ENCODE data around the gene ZNF326.
A peak's percentile ranks its signal among the peaks of the same experiment; 100 is the strongest.
"Not testable (repeated sequence)": the region's sequence is repeated elsewhere in the genome, so short reads cannot be mapped to it uniquely, and the experiment has no call there.

Gene ZNF326

DNA sequence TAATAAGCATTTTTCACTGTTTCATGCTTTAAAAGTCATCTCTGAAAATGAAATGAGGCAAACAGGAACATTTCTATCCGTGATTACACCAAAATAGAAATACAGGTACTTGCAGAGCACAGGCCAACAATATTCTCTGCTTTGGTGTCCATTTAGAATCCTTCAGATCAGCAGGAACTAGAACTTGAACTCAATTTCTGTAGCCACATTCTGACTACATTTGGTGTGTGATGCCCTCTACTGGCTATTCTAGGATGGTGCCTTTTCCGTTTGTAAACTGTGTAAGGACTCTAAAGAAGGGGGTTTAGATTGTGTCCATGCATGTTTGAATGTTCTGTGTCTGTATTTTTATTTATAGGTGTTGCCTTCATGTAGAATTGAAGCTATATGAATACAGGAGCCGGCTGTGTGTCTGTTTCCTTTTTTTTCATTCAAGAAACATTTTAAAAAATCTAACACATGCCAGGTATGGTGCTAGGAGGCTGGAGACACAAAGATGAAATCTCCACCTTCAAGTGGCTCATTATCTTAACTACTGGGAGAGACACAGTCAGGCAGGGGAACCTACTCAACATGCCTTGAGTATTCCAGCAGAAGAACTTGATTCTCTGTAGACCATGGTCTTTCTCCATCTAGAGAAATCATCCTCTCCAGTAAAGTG, 7.6 kb upstream of the ZNF326 start:
- H3K4me3 ChIP-seq (ENCODE audit: extremely low read depth, insufficient read depth, low read length, poor library complexity, severe bottlenecking) = no peak overlapping the region
- 0% methylated on average over 2 of the region's 3 CpGs for WGBS, 2 experiments (ENCODE audit: insufficient coverage in 2 of 2)
- H3K9me3 ChIP-seq (ENCODE audit: control insufficient read depth, low read length) = no peaks in the 10 kb centered on the region
- peaks cover 21% of the 10 kb centered on the region for H3K4me1 ChIP-seq (ENCODE audit: control insufficient read depth, insufficient read depth, low read length, poor library complexity, severe bottlenecking)
- no peak overlapping the region for H3K27ac ChIP-seq (ENCODE audit: low read depth, low read length, severe bottlenecking)
- H3K36me3 ChIP-seq (ENCODE audit: control insufficient read depth, insufficient read depth, low read length) = no peaks in the 10 kb centered on the region

DNA sequence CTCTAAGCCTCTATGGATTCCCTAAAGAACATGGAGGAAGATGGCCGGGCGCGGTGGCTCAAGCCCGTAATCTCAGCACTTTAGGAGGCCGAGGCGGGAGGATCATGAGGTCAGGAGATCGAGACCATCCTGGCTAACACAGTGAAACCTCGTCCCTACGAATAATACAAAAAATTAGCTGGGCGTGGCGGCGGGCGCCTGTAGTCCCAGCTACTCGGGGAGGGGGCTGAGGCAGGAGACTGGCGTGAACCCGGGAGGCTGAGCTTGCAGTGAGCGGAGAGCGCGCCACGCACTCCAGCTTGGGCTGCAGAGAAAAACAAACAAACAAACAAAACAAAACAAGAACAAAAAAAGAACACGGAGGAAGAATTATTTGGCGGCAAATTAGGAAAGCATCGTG, 5.8 kb upstream of the ZNF326 start:
- WGBS, 2 experiments (ENCODE audit: insufficient coverage in 2 of 2) = 93% methylated on average over 12 to 23 of the region's 23 CpGs
- H3K4me1 ChIP-seq (ENCODE audit: control insufficient read depth, insufficient read depth, low read length, poor library complexity, severe bottlenecking) = peaks cover 21% of the 10 kb centered on the region
- no peak overlapping the region for H3K27ac ChIP-seq (ENCODE audit: low read depth, low read length, severe bottlenecking)
- no peak overlapping the region for H3K4me3 ChIP-seq (ENCODE audit: extremely low read depth, insufficient read depth, low read length, poor library complexity, severe bottlenecking)
- H3K36me3 ChIP-seq (ENCODE audit: control insufficient read depth, insufficient read depth, low read length) = no peaks in the 10 kb centered on the region
- no peaks in the 10 kb centered on the region for H3K9me3 ChIP-seq (ENCODE audit: control insufficient read depth, low read length)

DNA sequence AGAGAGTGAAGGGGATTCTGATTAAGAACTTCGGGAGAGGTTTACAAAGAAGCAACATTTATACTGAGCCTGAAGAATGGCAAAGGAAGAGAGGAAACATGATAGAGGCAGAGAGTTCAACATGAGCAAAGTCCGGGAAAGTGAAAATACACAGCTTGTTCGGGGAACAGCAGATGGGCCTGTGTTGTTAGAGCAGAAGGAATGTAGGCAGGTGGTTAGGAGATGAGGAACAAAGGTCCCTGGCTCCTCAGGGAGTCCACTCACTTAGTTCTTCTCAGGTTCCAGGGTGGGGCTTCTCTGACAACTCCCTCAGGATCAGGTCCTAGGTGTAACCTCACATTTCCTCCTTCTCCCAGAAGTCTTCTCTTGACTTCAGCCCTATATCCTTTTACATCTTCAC, 5.1 kb upstream of the ZNF326 start:
- Histone ChIP-seq H3K4me1 (ENCODE audit: control insufficient read depth, insufficient read depth, low read length, poor library complexity, severe bottlenecking) (peaks cover 21% of the 10 kb centered on the region), H3K36me3 (ENCODE audit: control insufficient read depth, insufficient read depth, low read length) (no peaks in the 10 kb centered on the region), H3K9me3 (ENCODE audit: control insufficient read depth, low read length) (no peaks in the 10 kb centered on the region), H3K27ac (ENCODE audit: low read depth, low read length, severe bottlenecking) (no peak overlapping the region), H3K4me3 (ENCODE audit: extremely low read depth, insufficient read depth, low read length, poor library complexity, severe bottlenecking) (no peak overlapping the region)
- WGBS, 2 experiments (ENCODE audit: insufficient coverage in 2 of 2) = 88 to 90% methylated on average over 3 of the region's 3 CpGs

DNA sequence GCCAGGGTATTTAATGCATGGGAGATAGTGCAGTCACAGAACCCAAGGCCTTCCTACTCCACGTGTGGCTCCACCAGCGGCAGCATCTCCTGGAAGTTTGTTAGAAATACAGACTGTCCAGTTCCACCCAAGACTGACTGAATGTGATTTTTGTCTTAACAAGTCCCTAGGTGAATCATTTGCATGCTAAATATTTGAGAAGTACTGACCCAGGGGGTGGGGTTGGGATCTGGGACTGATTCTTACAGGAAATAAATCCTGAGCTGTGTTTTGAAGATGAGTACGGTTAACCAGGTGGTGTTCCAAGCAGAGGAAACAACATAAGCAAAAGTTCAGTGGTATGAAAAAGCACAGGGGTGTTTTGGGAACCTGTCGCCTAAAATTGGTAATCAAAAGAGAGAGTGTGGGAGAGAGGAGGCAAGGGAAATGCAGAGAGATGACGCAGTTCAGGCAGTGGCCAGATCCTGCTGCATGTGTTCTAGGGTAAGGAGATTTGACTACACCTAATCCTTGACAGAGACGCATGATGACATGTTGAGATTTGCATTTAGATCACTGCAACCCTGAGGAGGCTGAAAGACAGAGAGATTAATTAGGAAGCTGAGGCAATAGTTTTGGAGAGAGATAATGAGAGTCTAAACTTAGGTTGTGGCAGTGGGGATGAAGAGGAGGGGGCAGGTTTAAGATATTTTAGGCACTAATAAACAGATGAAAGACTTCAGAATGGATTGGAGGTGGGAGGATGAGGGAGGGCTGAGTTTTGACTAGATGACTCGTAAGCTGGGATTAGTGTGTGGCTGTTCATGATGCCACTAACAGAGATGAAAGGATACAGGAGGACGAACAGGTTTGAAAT, 3.7 kb upstream of the ZNF326 start:
- H3K9me3 ChIP-seq (ENCODE audit: control insufficient read depth, low read length) = no peaks in the 10 kb centered on the region
- H3K27ac ChIP-seq (ENCODE audit: low read depth, low read length, severe bottlenecking) = peak overlapping the region; percentile 43
- H3K4me1 ChIP-seq (ENCODE audit: control insufficient read depth, insufficient read depth, low read length, poor library complexity, severe bottlenecking) = peaks cover 21% of the 10 kb centered on the region
- WGBS, 2 experiments (ENCODE audit: insufficient coverage in 2 of 2) = 90 to 94% methylated on average over 8 of the region's 8 CpGs
- H3K4me3 ChIP-seq (ENCODE audit: extremely low read depth, insufficient read depth, low read length, poor library complexity, severe bottlenecking) = no peak overlapping the region
- no peaks in the 10 kb centered on the region for H3K36me3 ChIP-seq (ENCODE audit: control insufficient read depth, insufficient read depth, low read length)

DNA sequence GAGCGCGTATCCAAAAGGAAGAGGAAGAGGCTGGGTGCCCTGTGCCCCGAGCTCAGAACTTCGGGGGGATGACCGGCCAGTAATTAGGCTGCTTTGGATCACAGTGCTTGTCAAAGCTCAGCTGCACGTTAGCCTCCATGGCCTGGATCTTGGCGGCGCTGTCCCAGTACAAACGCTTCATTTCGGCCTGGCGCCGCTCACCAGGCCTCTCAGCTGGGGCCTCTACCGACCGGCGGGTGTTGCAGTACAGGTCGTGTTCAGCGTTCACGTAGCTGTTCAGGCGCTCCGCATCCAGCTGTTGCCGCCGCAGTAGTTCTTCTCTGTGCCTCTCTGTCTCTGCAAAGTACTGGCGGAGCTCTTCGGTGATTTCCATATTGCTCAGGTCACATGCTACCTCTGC, 1.4 kb upstream of the ZNF326 start:
- 97 to 99% methylated on average over 23 to 24 of the region's 24 CpGs for WGBS, 2 experiments (ENCODE audit: insufficient coverage in 2 of 2)
- Histone ChIP-seq H3K4me3 (ENCODE audit: extremely low read depth, insufficient read depth, low read length, poor library complexity, severe bottlenecking) (no peak overlapping the region), H3K36me3 (ENCODE audit: control insufficient read depth, insufficient read depth, low read length) (peaks cover 5% of the 10 kb centered on the region)

DNA sequence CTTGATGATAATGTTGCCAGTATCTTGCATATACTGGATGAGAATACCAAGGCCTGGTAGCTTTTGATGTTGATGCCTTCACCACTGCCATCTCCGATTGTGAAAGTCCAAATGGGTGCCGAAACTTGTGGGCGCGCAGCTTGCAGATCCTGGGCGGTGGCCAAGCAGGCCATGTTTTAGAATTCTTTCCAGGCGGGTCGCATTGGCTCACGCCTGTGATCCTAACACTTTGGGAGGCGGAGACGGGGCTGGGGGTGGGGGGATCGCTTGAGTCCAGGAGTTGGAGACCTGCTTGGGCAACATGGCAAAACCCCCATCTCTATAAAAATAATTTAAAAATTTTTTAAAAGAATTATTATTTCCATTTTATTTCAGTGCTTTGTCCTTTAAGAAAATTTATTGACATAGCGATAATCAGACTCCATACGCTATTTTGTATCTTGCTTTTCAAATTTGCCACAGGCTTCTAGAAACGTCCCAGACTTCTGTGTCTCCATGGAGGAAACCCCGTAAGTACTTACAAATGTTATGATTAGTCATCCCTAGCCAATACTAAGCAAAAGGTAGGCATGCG, 592 bp upstream of the ZNF326 start:
- H3K9me3 ChIP-seq (ENCODE audit: control insufficient read depth, low read length) = no peaks in the 10 kb centered on the region
- peaks cover 21% of the 10 kb centered on the region for H3K4me1 ChIP-seq (ENCODE audit: control insufficient read depth, insufficient read depth, low read length, poor library complexity, severe bottlenecking)
- H3K27ac ChIP-seq (ENCODE audit: low read depth, low read length, severe bottlenecking) = peak overlapping the region; percentile 95
- WGBS, 2 experiments (ENCODE audit: insufficient coverage in 2 of 2) = 71 to 97% methylated on average over 10 to 12 of the region's 16 CpGs
- peaks cover 5% of the 10 kb centered on the region for H3K36me3 ChIP-seq (ENCODE audit: control insufficient read depth, insufficient read depth, low read length)
- H3K4me3 ChIP-seq (ENCODE audit: extremely low read depth, insufficient read depth, low read length, poor library complexity, severe bottlenecking) = peak overlapping the region; percentile 74

More for the DNA sequence above, 1.4 kb upstream of the ZNF326 start:
- peaks cover 21% of the 10 kb centered on the region for H3K4me1 ChIP-seq (ENCODE audit: control insufficient read depth, insufficient read depth, low read length, poor library complexity, severe bottlenecking)
- H3K27ac ChIP-seq (ENCODE audit: low read depth, low read length, severe bottlenecking) = no peak overlapping the region
- H3K9me3 ChIP-seq (ENCODE audit: control insufficient read depth, low read length) = no peaks in the 10 kb centered on the region

DNA sequence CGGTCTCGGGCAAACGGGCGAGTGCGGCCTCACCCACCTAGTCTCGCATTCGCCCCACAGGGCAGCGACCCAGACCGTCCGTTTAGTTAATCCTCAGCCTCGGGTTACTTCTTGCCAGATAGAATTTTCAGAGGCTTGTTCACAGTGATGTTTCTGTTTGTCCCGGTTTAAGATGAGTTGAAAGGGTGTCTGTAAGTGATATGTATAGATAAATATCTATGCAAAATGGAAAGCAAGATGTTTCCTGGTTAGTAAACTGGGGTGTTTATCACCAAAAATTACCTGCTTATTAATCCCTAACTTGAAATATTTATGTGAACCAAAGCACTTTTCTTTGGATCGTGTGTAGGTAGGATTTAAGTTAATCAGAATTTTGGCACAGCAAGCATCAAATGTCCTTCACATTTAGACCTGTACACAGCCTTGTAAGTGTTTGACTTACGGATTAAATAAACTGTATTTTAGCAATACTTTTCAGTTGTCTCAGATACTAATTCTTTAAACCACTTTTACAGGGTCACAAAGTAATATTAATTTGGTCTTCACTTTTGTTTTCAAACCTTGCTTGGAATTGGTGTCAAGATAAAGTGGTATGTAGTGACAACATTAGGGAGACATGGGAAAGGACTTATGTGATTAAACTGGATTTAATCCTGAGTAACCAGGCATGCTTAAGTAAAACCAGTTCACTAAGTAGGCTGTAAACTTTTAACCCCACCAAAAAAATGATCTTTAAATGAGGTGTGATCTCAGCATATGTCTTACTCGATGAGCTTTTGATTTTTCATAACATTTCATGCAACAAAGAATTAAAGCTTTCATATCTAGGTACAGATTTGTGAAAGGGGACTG, 914 bp downstream of the ZNF326 start:
- Histone ChIP-seq H3K4me1 (ENCODE audit: control insufficient read depth, insufficient read depth, low read length, poor library complexity, severe bottlenecking) (peaks cover 13% of the 10 kb centered on the region), H3K4me3 (ENCODE audit: extremely low read depth, insufficient read depth, low read length, poor library complexity, severe bottlenecking) (peak overlapping the region; percentile 74), H3K36me3 (ENCODE audit: control insufficient read depth, insufficient read depth, low read length) (peaks cover 20% of the 10 kb centered on the region), H3K9me3 (ENCODE audit: control insufficient read depth, low read length) (no peaks in the 10 kb centered on the region), H3K27ac (ENCODE audit: low read depth, low read length, severe bottlenecking) (peak overlapping the region; percentile 95)
- 0% methylated on average over 2 to 4 of the region's 15 CpGs for WGBS, 2 experiments (ENCODE audit: insufficient coverage in 2 of 2)

DNA sequence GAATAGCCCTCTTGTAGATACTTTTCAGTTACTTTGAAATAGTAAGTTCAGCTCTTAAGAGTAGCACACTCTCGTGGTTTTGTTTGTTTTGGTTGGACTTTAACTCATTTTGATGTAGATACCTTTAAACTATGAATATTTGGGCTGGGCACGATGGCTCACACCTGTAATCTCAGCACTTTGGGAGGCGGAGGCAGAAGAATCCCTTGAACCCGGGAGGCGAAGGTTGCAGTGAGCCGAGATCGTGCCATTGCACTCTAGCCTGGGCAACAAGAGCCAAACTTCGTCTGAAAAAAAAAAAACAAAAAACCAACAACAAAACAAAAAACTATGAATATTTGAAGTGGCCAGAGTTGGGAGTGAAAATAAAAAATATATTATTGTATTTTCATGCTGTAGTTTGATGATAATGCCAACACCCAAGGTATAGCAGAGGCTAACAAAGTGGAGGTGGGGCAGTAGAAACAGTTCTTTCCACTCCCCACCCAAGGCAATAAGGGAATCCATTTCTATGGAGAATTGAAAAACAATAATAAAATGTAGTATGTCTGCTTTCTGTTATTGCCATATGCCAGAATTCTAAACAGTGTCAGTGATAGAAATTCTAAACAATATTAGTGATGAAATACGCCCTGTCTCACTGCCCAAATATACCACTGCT, 1.7 kb downstream of the ZNF326 start:
- H3K36me3 ChIP-seq (ENCODE audit: control insufficient read depth, insufficient read depth, low read length) = peaks cover 26% of the 10 kb centered on the region
- peak overlapping the region; percentile 74 for H3K4me3 ChIP-seq (ENCODE audit: extremely low read depth, insufficient read depth, low read length, poor library complexity, severe bottlenecking)
- H3K4me1 ChIP-seq (ENCODE audit: control insufficient read depth, insufficient read depth, low read length, poor library complexity, severe bottlenecking) = peaks cover 6% of the 10 kb centered on the region
- H3K9me3 ChIP-seq (ENCODE audit: control insufficient read depth, low read length) = no peaks in the 10 kb centered on the region
- H3K27ac ChIP-seq (ENCODE audit: low read depth, low read length, severe bottlenecking) = no peak overlapping the region
- 41% methylated on average over 4 of the region's 9 CpGs; no CpG with 5 or more reads in 1 of the 2 experiments for WGBS, 2 experiments (ENCODE audit: insufficient coverage in 2 of 2)

DNA sequence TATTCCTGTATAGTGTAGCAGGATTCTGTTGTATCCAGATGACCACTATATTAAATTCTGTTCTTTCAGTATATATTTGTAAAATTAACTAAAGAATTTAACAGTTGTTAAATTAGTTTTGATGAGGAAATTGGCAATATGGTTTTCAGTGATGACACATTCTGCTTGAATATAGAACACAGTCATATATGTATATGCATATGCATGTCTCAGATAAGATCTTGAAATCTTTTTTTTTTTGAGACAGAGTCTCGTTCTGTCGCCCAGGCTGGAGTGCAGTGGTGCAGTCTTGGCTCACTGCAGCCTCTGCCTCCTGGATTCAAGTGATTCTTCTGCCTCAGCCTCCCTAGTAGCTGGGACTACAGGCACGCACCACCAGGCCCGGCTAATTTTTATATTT, 2.2 kb downstream of the ZNF326 start:
- peaks cover 26% of the 10 kb centered on the region for H3K36me3 ChIP-seq (ENCODE audit: control insufficient read depth, insufficient read depth, low read length)
- not testable (repeated sequence) for H3K9me3 ChIP-seq (ENCODE audit: control insufficient read depth, low read length); H3K4me1 ChIP-seq (ENCODE audit: control insufficient read depth, insufficient read depth, low read length, poor library complexity, severe bottlenecking); H3K4me3 ChIP-seq (ENCODE audit: extremely low read depth, insufficient read depth, low read length, poor library complexity, severe bottlenecking); H3K27ac ChIP-seq (ENCODE audit: low read depth, low read length, severe bottlenecking)
- 64 to 100% methylated on average over 2 of the region's 4 CpGs for WGBS, 2 experiments (ENCODE audit: insufficient coverage in 2 of 2)

DNA sequence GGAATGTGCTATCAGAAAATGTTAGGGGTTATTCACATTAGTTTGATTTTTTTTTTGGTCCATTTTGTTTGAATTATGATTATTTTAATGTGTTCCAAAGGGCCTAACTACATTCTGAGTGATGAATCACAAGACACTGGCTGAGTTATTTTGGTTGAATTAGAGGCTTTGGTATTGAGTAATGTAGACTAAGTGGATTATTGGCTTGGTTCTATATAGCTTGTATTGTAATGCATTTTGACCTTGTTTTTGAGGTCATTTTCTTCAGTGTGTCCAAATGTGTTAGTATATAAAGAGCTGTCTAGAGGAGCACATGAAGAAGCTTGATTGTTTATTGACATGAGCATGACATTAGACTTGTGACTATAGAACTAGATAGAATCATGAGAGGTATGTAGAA, 3.4 kb downstream of the ZNF326 start:
- Histone ChIP-seq H3K36me3 (ENCODE audit: control insufficient read depth, insufficient read depth, low read length) (peaks cover 26% of the 10 kb centered on the region), H3K9me3 (ENCODE audit: control insufficient read depth, low read length) (no peaks in the 10 kb centered on the region), H3K27ac (ENCODE audit: low read depth, low read length, severe bottlenecking) (no peak overlapping the region), H3K4me1 (ENCODE audit: control insufficient read depth, insufficient read depth, low read length, poor library complexity, severe bottlenecking) (no peaks in the 10 kb centered on the region), H3K4me3 (ENCODE audit: extremely low read depth, insufficient read depth, low read length, poor library complexity, severe bottlenecking) (no peak overlapping the region)

Measured in mesodermal cell (in vitro differentiated cells).